HG02943 (cell line): Measurements from ENCODE around the gene PHF13.
"Not testable (repeated sequence)": the region's sequence is repeated elsewhere in the genome, so short reads cannot be mapped to it uniquely, and the experiment has no call there.

Experiments
- ATAC-seq: cut with Tn5 transposase; IDR thresholded peaks from one replicate; pipeline ENCODE4 v1.9.1; 2021; ENCODE audit warnings: mild to moderate bottlenecking, low read depth, moderate library complexity; ENCODE audit not compliant: unreplicated experiment

PHF13 gene

GRCh38 chr1:6585841-6586240 is 27.7 kb upstream of the PHF13 start:
- no peak for ATAC-seq

- ATAC-seq = no peak
Measured at GRCh38 chr1:6586404-6586816, 27.1 kb upstream of the PHF13 start.

GRCh38 chr1:6587261-6588005 is 26.1 kb upstream of the PHF13 start:
- ATAC-seq = no peak

- ATAC-seq = no peak
Measured at GRCh38 chr1:6588128-6588892, 25.2 kb upstream of the PHF13 start.

- no peak for ATAC-seq
Measured at GRCh38 chr1:6588893-6589520, 24.5 kb upstream of the PHF13 start.

- ATAC-seq = no peak
Measured at GRCh38 chr1:6590046-6590445, 23.5 kb upstream of the PHF13 start.

- no peak for ATAC-seq
Measured at GRCh38 chr1:6591222-6591621, 22.3 kb upstream of the PHF13 start.

- ATAC-seq = no peak
Measured at GRCh38 chr1:6591644-6592043, 21.9 kb upstream of the PHF13 start.

GRCh38 chr1:6592441-6592840 is 21.1 kb upstream of the PHF13 start:
- no peak for ATAC-seq

- no peak for ATAC-seq
Measured at GRCh38 chr1:6592865-6593593, 20.5 kb upstream of the PHF13 start.

GRCh38 chr1:6593810-6594209 is 19.7 kb upstream of the PHF13 start:
- ATAC-seq = no peak

- no peak for ATAC-seq
Measured at GRCh38 chr1:6594977-6595740, 18.4 kb upstream of the PHF13 start.

GRCh38 chr1:6596351-6596750 is 17.2 kb upstream of the PHF13 start:
- ATAC-seq = no peak

GRCh38 chr1:6596886-6597776 is 16.4 kb upstream of the PHF13 start:
- no peak for ATAC-seq

- ATAC-seq = no peak
Measured at GRCh38 chr1:6597777-6598131, 15.8 kb upstream of the PHF13 start.

- ATAC-seq = no peak
Measured at GRCh38 chr1:6599141-6599975, 14.2 kb upstream of the PHF13 start.

GRCh38 chr1:6599991-6600390 is 13.5 kb upstream of the PHF13 start:
- ATAC-seq = not testable (repeated sequence)

GRCh38 chr1:6600410-6601048 is 13.0 kb upstream of the PHF13 start:
- ATAC-seq = no peak
